Activated CD4-positive, alpha-beta T cell treated with anti-CD3 and anti-CD28 coated beads for 24 hours (primary cell): ENCODE measurements around the gene CAPN13.

Source experiments
- DNase-seq, 2 donors: peaks; one replicate each; pipeline ENCODE4 v3.0.0-alpha.2; 2020; ENCODE audit warnings: low read depth in 2 of 2

CAPN13 gene, protein sequence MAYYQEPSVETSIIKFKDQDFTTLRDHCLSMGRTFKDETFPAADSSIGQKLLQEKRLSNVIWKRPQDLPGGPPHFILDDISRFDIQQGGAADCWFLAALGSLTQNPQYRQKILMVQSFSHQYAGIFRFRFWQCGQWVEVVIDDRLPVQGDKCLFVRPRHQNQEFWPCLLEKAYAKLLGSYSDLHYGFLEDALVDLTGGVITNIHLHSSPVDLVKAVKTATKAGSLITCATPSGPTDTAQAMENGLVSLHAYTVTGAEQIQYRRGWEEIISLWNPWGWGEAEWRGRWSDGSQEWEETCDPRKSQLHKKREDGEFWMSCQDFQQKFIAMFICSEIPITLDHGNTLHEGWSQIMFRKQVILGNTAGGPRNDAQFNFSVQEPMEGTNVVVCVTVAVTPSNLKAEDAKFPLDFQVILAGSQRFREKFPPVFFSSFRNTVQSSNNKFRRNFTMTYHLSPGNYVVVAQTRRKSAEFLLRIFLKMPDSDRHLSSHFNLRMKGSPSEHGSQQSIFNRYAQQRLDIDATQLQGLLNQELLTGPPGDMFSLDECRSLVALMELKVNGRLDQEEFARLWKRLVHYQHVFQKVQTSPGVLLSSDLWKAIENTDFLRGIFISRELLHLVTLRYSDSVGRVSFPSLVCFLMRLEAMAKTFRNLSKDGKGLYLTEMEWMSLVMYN

GRCh38 chr2:30807249-30807648, at the start of gene CAPN13:
Gene CAPN13, minus strand, starts transcription at chr2:30807446. Its CDS starts 20,121 bp downstream, at chr2:30787325.
- DNase-seq, result no peak

- DNase-seq, result no peak
Measured at GRCh38 chr2:30847841-30848240, 40.6 kb upstream of the CAPN13 start.

DNA sequence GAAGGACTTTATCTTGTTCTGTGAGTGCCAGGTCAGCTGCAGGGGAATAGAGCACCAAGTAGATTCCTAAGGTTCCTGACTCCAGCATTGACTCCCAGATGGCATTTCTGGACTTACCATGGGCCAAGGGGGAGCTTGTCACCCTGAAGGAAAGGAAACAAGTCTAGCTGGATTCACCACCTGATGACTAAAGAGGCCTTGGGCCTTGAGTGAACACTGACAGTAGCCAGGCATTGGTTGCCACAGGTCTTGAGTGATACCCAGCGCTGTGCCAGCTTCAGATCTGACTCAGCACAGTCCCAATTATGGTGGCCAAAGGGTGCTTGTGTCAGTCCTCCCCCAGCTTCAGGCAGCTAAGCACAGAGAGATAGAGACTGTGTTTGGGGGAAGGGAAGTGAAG, 40.1 kb upstream of the CAPN13 start:
- DNase-seq, result no peak

DNA sequence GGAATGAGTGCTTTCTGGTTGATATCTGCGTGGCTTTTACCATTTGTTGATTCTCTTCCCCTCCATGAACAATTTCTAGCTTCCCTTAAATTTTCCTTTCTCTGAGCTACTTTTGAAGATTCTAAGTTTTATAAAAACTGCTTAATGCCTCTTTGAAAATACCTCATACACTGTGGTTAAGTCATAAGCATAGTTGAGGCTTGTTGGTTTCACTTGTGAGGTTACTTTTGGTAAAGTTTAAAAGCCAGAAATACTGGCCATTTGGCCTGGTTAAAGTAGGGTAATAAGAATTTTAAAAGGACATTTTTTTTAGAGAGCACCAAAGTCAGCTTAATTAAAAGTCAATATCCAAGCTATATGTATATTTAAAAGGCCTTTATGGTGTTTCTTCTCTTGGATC, 21.3 kb upstream of the CAPN13 start:
- DNase-seq, result no peak

- no peak for DNase-seq
Measured at GRCh38 chr2:30826916-30827315, 19.7 kb upstream of the CAPN13 start.

- DNase-seq, result no peak
Measured at GRCh38 chr2:30826481-30826880, 19.2 kb upstream of the CAPN13 start.

GRCh38 chr2:30823452-30823851, 16.2 kb upstream of the CAPN13 start:
- no peak for DNase-seq

GRCh38 chr2:30821960-30822359, 14.7 kb upstream of the CAPN13 start:
- DNase-seq, result no peak

GRCh38 chr2:30820381-30821055, 13.3 kb upstream of the CAPN13 start:
- DNase-seq, result no peak

- DNase-seq, result no peak
Measured at GRCh38 chr2:30809938-30810337, 2.7 kb upstream of the CAPN13 start.

DNA sequence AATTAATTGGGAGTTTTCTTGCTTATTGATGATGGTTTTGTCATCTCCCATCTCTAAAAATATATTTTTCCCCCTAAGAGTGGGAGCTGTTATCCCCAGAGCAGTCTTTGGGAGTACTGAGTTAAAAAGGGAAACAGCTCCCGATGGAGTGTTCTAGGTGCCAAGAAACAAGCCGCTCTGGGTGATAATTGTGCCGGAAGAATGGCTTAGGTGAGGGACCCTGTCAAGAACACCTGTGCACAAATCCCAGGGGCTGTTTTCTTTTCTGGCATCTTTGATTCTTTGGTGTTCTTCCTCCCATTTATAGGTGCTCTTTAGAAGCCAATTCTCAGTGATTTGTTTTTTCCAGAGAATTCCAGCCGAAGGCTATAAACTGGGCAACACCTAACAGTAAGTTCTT, 1.4 kb upstream of the CAPN13 start:
- no peak for DNase-seq

- DNase-seq, result no peak
Measured at GRCh38 chr2:30803281-30803680, 4.0 kb downstream of the CAPN13 start.

GRCh38 chr2:30802611-30803010, 4.6 kb downstream of the CAPN13 start:
- DNase-seq, result no peak

- DNase-seq, result no peak
Measured at GRCh38 chr2:30801821-30802455, 5.3 kb downstream of the CAPN13 start.

DNA sequence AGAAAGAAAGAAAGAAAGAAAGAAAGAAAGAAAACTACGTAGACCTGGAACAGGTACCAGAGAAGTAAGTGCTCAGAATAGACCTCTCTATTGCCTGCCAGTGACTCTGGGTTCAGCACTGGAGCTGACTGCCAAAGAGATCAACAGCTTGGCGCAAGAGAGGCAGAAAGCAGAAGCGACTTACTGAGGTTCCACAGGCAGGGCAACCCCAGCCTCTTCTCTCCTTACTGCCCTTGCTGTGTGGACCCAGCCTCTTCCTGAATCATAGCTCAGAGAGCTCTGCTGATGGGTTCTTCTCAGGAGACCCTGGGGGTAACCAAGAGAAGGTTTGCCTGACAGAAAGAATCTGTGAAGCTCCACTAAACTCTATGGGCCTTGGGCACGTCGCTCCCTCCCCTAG, 7.1 kb downstream of the CAPN13 start:
- no peak for DNase-seq

DNA sequence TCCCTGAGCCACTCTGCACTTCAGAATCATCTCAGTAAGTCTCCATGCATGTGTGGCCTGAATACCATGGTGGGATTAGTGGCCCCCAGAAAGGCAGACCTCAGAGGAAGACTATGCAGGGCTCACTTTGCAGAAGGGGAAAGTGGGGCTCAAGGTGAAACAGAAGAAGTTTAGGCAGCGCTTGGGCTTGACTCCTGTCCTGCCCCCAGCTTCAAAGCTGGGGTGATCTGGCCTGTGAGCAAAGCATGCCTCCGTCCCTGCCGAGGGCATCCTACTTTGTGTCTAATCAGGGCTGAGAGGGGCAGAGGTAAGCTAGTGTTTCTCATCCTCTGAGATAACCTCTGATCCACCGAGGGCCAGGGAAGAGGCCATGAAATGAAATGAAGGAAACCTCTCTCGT, 7.9 kb downstream of the CAPN13 start:
- DNase-seq, result no peak

GRCh38 chr2:30798536-30798991, 8.7 kb downstream of the CAPN13 start:
- DNase-seq, result no peak

GRCh38 chr2:30797381-30798015, 9.7 kb downstream of the CAPN13 start:
- no peak for DNase-seq

DNA sequence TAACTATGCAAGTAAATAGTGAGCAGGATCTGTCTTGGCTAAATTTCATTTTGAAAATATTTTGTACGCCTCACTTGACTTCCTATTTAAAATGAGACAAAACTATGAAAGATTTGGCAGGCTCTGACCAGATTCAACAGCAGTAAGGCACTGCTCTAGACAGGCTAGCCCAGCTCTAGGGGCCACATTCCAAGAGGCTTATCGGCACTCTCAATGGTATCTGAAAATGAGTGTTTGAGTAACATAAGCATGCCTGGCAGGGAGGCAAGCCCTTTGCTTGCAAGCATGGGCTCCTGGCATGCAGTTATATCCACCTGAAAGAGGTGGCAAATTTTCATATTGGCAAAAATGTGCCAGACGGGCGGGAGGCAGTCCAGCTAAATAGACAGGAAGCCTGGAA, 10.5 kb downstream of the CAPN13 start:
- no peak for DNase-seq

GRCh38 chr2:30792521-30792920, 14.7 kb downstream of the CAPN13 start:
- DNase-seq, result no peak

DNA sequence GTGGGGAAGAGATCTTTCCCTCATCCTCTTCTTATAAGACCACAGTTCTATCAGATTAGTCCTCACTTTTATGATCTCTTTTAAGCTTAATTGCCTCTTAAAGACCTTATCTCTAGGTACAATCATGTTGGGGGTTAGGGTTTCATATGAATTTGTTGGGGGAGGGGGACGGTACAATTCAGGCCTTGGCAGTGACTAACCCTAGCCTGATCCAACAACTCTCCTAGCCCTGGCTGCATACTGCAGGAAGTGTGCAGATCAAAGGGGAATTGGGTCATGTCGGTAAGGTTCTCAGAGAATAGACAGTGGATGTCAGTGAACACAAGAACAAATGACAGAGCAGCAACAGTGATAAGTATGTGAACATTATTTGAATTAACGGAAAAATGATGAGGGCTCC, 16.4 kb downstream of the CAPN13 start:
- no peak for DNase-seq
